NCI-H2196 treated with DMSO at 0.1 percent for 48 hours (cell line): ENCODE measurements around the gene COMMD7.
A peak's percentile ranks its signal among the peaks of the same experiment; 100 is the strongest.
"Not testable (repeated sequence)": the region's sequence is repeated elsewhere in the genome, so short reads cannot be mapped to it uniquely, and the experiment has no call there.

Experiments
- DNase-seq: peaks from one replicate; lab custom pipeline; 2025; ENCODE audit not compliant: unreplicated experiment; lab: John Stamatoyannopoulos, UW

Gene COMMD7

GRCh38 chr20:32765230-32765875 lies 22.1 kb upstream of the COMMD7 start:
- not testable (repeated sequence) for DNase-seq

- no peak for DNase-seq
Measured at GRCh38 chr20:32764005-32764960, 21.0 kb upstream of the COMMD7 start.

- no peak for DNase-seq
Measured at GRCh38 chr20:32763202-32764004, 20.1 kb upstream of the COMMD7 start.

GRCh38 chr20:32762754-32763201 lies 19.5 kb upstream of the COMMD7 start:
- DNase-seq = no peak

- DNase-seq = peak; percentile 64
Measured at GRCh38 chr20:32761831-32762753, 18.8 kb upstream of the COMMD7 start, which contains the start of gene DNMT3B. Gene DNMT3B, plus strand, starts transcription at chr20:32762385. Its CDS starts 17,939 bp downstream, at chr20:32780324.

GRCh38 chr20:32761417-32761830 lies 18.2 kb upstream of the COMMD7 start:
- DNase-seq = no peak

- no peak for DNase-seq
Measured at GRCh38 chr20:32756156-32756555, 12.9 kb upstream of the COMMD7 start.

- no peak for DNase-seq
Measured at GRCh38 chr20:32753731-32754130, 10.5 kb upstream of the COMMD7 start.

GRCh38 chr20:32752458-32753250 lies 9.4 kb upstream of the COMMD7 start:
- no peak for DNase-seq

GRCh38 chr20:32751702-32752457 lies 8.6 kb upstream of the COMMD7 start:
- DNase-seq = no peak

GRCh38 chr20:32751293-32751692 lies 8.0 kb upstream of the COMMD7 start:
- DNase-seq = no peak

GRCh38 chr20:32749914-32750637 lies 6.8 kb upstream of the COMMD7 start:
- DNase-seq = no peak

- no peak for DNase-seq
Measured at GRCh38 chr20:32742322-32743236, 688 bp downstream of the COMMD7 start.

- no peak for DNase-seq
Measured at GRCh38 chr20:32741151-32741550, 2.1 kb downstream of the COMMD7 start.

- no peak for DNase-seq
Measured at GRCh38 chr20:32737371-32738223, 5.7 kb downstream of the COMMD7 start.

- DNase-seq = no peak
Measured at GRCh38 chr20:32731882-32732266, 11.4 kb downstream of the COMMD7 start.
